Muscle of leg (tissue), 16 donors: Measurements from ENCODE around the gene EGR1. TPM values are rescaled to one million over a fixed set of nuclear protein-coding genes. Genes with fewer than 3 reads are reported as not detected.

Experiments
- DNase-seq: peaks from one replicate; pipeline ENCODE4 v3.0.0; 2013
- H3K27ac ChIP-seq: one replicate; pipeline ENCODE4 v1.5.1; 2013; ENCODE audit warnings: mild to moderate bottlenecking, low read length, control low read depth
- H3K27me3 ChIP-seq: one replicate; pipeline ENCODE4 v1.6.1; 2013; ENCODE audit warnings: low read length; ENCODE audit not compliant: control insufficient read depth, insufficient read depth
- H3K36me3 ChIP-seq: one replicate; pipeline ENCODE4 v1.6.1; 2013; ENCODE audit warnings: low read length; ENCODE audit not compliant: control insufficient read depth, insufficient read depth
- H3K4me1 ChIP-seq: one replicate; pipeline ENCODE4 v1.6.1; 2013; ENCODE audit warnings: low read length; ENCODE audit not compliant: control insufficient read depth, insufficient read depth
- H3K4me3 ChIP-seq: one replicate; pipeline ENCODE4 v1.5.1; 2013; ENCODE audit warnings: low read length, control low read depth
- H3K9me3 ChIP-seq: replicated peaks from 2 replicates; pipeline ENCODE4 v1.6.1; 2013; ENCODE audit warnings: low read depth, low read length; ENCODE audit not compliant: control insufficient read depth
- WGBS: methylation state at CpG from one replicate; pipeline ENCODE4 v1.1.5; 2013; ENCODE audit warnings: missing lambda C conversion rate; ENCODE audit not compliant: insufficient coverage; 5-methylcytosine and 5-hydroxymethylcytosine counted together
- long read RNA-seq, 11 donors: transcript quantifications; one replicate each; lab custom pipeline, GENCODE V29; 2026
- polyA plus RNA-seq, 8 donors: library from polyadenylated mRNA; unstranded; fragments of 120-200 nt; gene quantifications; one replicate each; pipeline versions ENCODE4 v1.2.1 to v1.2.3, GENCODE V29; 2013; ENCODE audit warnings: inconsistent platforms in 1 of 8, low replicate concordance in 1 of 8; ENCODE audit not compliant: insufficient read length in 8 of 8, insufficient read depth in 1 of 8
- total RNA-seq: library from RNA; stranded (reverse); fragments of 120-200 nt; gene quantifications from one replicate; pipeline ENCODE4 v1.2.4, GENCODE V29; 2013

EGR1 gene
- 31.6 TPM for total RNA-seq
- 100 to 1,000 TPM in 7 of 8 donors, 10 to 100 TPM in 1; 81.6 to 480 (median 313) TPM for polyA plus RNA-seq
- long read RNA-seq, donor 1, transcript EGR1-201 (2 exons, 3,138 nt): major isoform, 68 of 68 reads
- long read RNA-seq, donor 1, partial matches to known transcripts: 0 of 68 reads
- long read RNA-seq, donor 1, other reads (novel, unspliced or antisense): 0 of 68 reads
- long read RNA-seq, donor 2, transcript EGR1-201 (2 exons, 3,138 nt): major isoform, 17 of 17 reads
- long read RNA-seq, donor 2, partial matches to known transcripts: 0 of 17 reads
- long read RNA-seq, donor 2, other reads (novel, unspliced or antisense): 0 of 17 reads
- long read RNA-seq, donor 3, transcript EGR1-201 (2 exons, 3,138 nt): major isoform, 94 of 94 reads
- long read RNA-seq, donor 3, partial matches to known transcripts: 0 of 94 reads
- long read RNA-seq, donor 3, other reads (novel, unspliced or antisense): 0 of 94 reads
- long read RNA-seq, donor 4, transcript EGR1-201 (2 exons, 3,138 nt): major isoform, 559 of 765 reads
- long read RNA-seq, donor 4, partial matches to known transcripts: 194 of 765 reads
- long read RNA-seq, donor 4, other reads (novel, unspliced or antisense): 12 of 765 reads
- long read RNA-seq, donor 5, transcript EGR1-201 (2 exons, 3,138 nt): major isoform, 127 of 127 reads
- long read RNA-seq, donor 5, partial matches to known transcripts: 0 of 127 reads
- long read RNA-seq, donor 5, other reads (novel, unspliced or antisense): 0 of 127 reads
- long read RNA-seq, donor 6, transcript EGR1-201 (2 exons, 3,138 nt): major isoform, 65 of 65 reads
- long read RNA-seq, donor 6, partial matches to known transcripts: 0 of 65 reads
- long read RNA-seq, donor 6, other reads (novel, unspliced or antisense): 0 of 65 reads
- long read RNA-seq, donor 7, transcript EGR1-201 (2 exons, 3,138 nt): major isoform, 173 of 173 reads
- long read RNA-seq, donor 7, partial matches to known transcripts: 0 of 173 reads
- long read RNA-seq, donor 7, other reads (novel, unspliced or antisense): 0 of 173 reads
- long read RNA-seq, donor 8, transcript EGR1-201 (2 exons, 3,138 nt): major isoform, 52 of 52 reads
- long read RNA-seq, donor 8, partial matches to known transcripts: 0 of 52 reads
- long read RNA-seq, donor 8, other reads (novel, unspliced or antisense): 0 of 52 reads
- long read RNA-seq, donor 9, transcript EGR1-201 (2 exons, 3,138 nt): major isoform, 167 of 167 reads
- long read RNA-seq, donor 9, partial matches to known transcripts: 0 of 167 reads
- long read RNA-seq, donor 9, other reads (novel, unspliced or antisense): 0 of 167 reads
- long read RNA-seq, donor 10, transcript EGR1-201 (2 exons, 3,138 nt): major isoform, 326 of 343 reads
- long read RNA-seq, donor 10, partial matches to known transcripts: 0 of 343 reads
- long read RNA-seq, donor 10, other reads (novel, unspliced or antisense): 17 of 343 reads
- long read RNA-seq, donor 11, transcript EGR1-201 (2 exons, 3,138 nt): major isoform, 167 of 167 reads
- long read RNA-seq, donor 11, partial matches to known transcripts: 0 of 167 reads
- long read RNA-seq, donor 11, other reads (novel, unspliced or antisense): 0 of 167 reads

- WGBS: under 1% methylated on average over 76 of the region's 85 CpGs
- peak within 1 kb of the TSS; percentile 81 for H3K4me3 ChIP-seq
- peaks cover 40% of the 10 kb centered on the region for H3K4me1 ChIP-seq
- DNase-seq: peak; percentile 98
- peak within 1 kb of the TSS; percentile 100 for H3K27ac ChIP-seq
- H3K27me3 ChIP-seq: peaks cover 17% of the 10 kb centered on the region
- H3K36me3 ChIP-seq: peaks cover 21% of the 10 kb centered on the region
- no peaks in the 10 kb centered on the region for H3K9me3 ChIP-seq
Observed at GRCh38 chr5:138465261-138466124, at the start of gene EGR1. Gene EGR1 (plus strand): TSS chr5:138465479. CDS start chr5:138465762, 283 bp downstream.

DNA sequence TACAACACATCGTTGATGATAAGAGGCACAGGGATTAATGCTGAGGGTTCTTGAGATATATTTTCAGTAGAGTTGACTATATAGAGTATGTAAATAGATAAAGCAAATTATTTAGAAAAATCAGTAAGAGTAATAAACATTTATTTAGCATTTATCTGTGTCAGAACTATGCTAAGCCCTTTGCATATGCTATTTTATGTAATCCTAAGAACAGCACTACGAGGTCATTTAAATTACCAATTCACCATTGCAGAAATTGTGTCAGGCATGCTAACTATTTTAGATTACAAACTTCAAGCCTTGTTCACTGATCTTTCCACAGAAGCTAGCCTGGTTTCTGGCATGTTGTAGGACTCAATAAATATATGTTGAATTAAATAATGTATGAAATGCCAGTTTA, 46.8 kb upstream of the EGR1 start:
- Histone ChIP-seq H3K27me3 (no peaks in the 10 kb centered on the region), H3K27ac (no peak overlapping the region), H3K36me3 (peaks cover 78% of the 10 kb centered on the region), H3K4me3 (no peak overlapping the region), H3K4me1 (no peaks in the 10 kb centered on the region), H3K9me3 (no peaks in the 10 kb centered on the region)
- no CpG with 5 or more reads among the region's 2 CpGs for WGBS
- no peak for DNase-seq

DNA sequence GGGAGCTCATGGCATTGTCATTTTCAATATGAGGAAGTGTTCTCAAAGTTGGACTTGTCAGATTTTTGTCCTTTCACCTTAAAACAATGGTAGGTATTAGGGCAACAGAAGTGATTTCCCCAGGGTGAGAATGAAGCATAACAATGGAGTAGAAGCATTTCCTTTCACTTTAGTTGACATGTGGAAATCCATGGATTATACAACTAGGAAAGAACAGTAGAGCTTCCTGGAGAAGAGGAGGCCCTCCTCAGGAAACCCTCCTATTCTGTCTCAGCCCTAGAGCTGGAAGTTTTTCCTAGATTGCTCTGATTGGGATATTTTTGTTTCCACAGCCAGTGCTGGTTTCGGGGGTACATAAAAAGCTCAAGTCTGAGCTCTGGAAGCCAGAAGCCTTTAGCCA, 40.2 kb upstream of the EGR1 start:
- DNase-seq: no peak
- WGBS: 100% methylated on average over 1 of the region's 1 CpG
- Histone ChIP-seq H3K27me3 (no peaks in the 10 kb centered on the region), H3K4me1 (no peaks in the 10 kb centered on the region), H3K36me3 (peaks cover 73% of the 10 kb centered on the region), H3K9me3 (no peaks in the 10 kb centered on the region), H3K4me3 (no peak overlapping the region), H3K27ac (no peak overlapping the region)

- peaks cover 16% of the 10 kb centered on the region for H3K4me1 ChIP-seq
- no peaks in the 10 kb centered on the region for H3K9me3 ChIP-seq
- peaks cover 38% of the 10 kb centered on the region for H3K36me3 ChIP-seq
- H3K4me3 ChIP-seq: no peak overlapping the region
- no CpG with 5 or more reads among the region's 5 CpGs for WGBS
- no peak for DNase-seq
- H3K27ac ChIP-seq: no peak overlapping the region
- no peaks in the 10 kb centered on the region for H3K27me3 ChIP-seq
Observed at GRCh38 chr5:138435943-138436342, 29.3 kb upstream of the EGR1 start.

- Histone ChIP-seq H3K27ac (peak overlapping the region; percentile 48), H3K36me3 (peaks cover 22% of the 10 kb centered on the region), H3K4me3 (peak overlapping the region; percentile 31), H3K9me3 (no peaks in the 10 kb centered on the region), H3K27me3 (no peaks in the 10 kb centered on the region), H3K4me1 (peaks cover 16% of the 10 kb centered on the region)
- DNase-seq: no peak
- 75% methylated on average over 7 of the region's 11 CpGs for WGBS
Observed at GRCh38 chr5:138438003-138438723, 27.1 kb upstream of the EGR1 start.

DNA sequence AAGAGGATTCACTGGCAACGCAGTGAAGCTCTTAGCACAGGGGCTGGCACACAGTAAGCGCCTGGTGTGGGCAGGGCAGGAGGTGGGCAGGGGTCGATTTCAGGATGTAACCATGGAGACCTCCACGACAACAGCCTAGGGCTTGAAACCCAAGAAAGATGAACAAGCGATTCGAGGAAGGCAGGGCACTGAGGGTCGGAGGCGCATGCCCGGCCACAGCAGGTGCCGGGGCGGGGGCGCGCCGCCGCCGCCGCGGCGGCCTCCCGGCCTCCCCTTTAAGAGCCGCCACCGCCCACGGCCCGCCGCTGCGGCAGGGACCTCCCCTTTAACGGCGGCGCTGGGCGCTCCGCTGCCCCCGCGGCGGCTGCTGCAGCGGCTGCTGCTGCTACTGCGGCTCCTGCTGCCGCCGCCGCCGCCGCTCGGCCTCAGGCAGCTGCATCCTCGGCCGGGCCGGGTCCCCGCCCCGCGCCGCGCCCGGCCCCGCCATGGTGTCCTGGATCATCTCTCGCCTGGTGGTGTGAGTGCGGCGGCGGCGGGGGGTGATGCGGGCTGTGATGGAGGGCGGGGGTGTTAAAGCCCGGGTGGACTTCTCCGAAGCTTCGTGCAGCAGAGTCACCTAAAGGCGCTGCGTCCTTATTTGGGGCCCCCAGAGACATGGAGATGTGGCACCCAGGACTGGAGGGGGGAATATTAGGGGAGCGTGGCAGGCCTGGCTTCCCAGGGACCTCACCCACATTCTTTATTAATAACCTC, 26.4 kb upstream of the EGR1 start, which contains the start of gene REEP2:
Gene REEP2, plus strand, starts transcription at position 334 of the 753 bp plus-strand sequence. Its CDS starts 152 bp downstream, at position 486.
- under 1% methylated on average over 57 of the region's 65 CpGs for WGBS
- H3K27me3 ChIP-seq: no peaks in the 10 kb centered on the region
- peak within 1 kb of the TSS; percentile 59 for H3K27ac ChIP-seq
- peaks cover 16% of the 10 kb centered on the region for H3K4me1 ChIP-seq
- H3K36me3 ChIP-seq: peaks cover 14% of the 10 kb centered on the region
- peak; percentile 67 for DNase-seq
- H3K9me3 ChIP-seq: no peaks in the 10 kb centered on the region
- H3K4me3 ChIP-seq: peak within 1 kb of the TSS; percentile 44

- peaks cover 11% of the 10 kb centered on the region for H3K36me3 ChIP-seq
- H3K4me1 ChIP-seq: peaks cover 16% of the 10 kb centered on the region
- no peaks in the 10 kb centered on the region for H3K9me3 ChIP-seq
- DNase-seq: no peak
- peak overlapping the region; percentile 59 for H3K27ac ChIP-seq
- H3K27me3 ChIP-seq: no peaks in the 10 kb centered on the region
- H3K4me3 ChIP-seq: peak overlapping the region; percentile 44
- 35% methylated on average over 11 of the region's 20 CpGs for WGBS
Observed at GRCh38 chr5:138439477-138440158, 25.7 kb upstream of the EGR1 start.
